ENCODE results near the gene NFATC3.
"Not testable (repeated sequence)": the region's sequence is repeated elsewhere in the genome, so short reads cannot be mapped to it uniquely, and the experiment has no call there.

NFATC3 gene

GRCh38 chr16:68088130-68088972, 3.2 kb downstream of the NFATC3 start:
- no peak for DNase-seq (ENCODE audit: low read depth)

- DNase-seq (ENCODE audit: low read depth), result no peak
These were observed 3.9 kb downstream of the NFATC3 start for GRCh38 chr16:68089067-68089466.

GRCh38 chr16:68090130-68090529, 5.0 kb downstream of the NFATC3 start:
- DNase-seq (ENCODE audit: low read depth), result no peak

GRCh38 chr16:68090533-68090932, 5.4 kb downstream of the NFATC3 start:
- DNase-seq (ENCODE audit: low read depth), result no peak

GRCh38 chr16:68091380-68092261, 6.5 kb downstream of the NFATC3 start:
- no peak for DNase-seq (ENCODE audit: low read depth)

GRCh38 chr16:68092275-68092674, 7.1 kb downstream of the NFATC3 start:
- not testable (repeated sequence) for DNase-seq (ENCODE audit: low read depth)

GRCh38 chr16:68093816-68094613, 8.8 kb downstream of the NFATC3 start:
- no peak for DNase-seq (ENCODE audit: low read depth)

- no peak for DNase-seq (ENCODE audit: low read depth)
These were observed 9.4 kb downstream of the NFATC3 start for GRCh38 chr16:68094614-68094934.

- no peak for DNase-seq (ENCODE audit: low read depth)
These were observed 11.3 kb downstream of the NFATC3 start for GRCh38 chr16:68096491-68096890.

- no peak for DNase-seq (ENCODE audit: low read depth)
These were observed 11.9 kb downstream of the NFATC3 start for GRCh38 chr16:68097088-68097487.

GRCh38 chr16:68097895-68098294, 12.7 kb downstream of the NFATC3 start:
- DNase-seq (ENCODE audit: low read depth), result no peak

GRCh38 chr16:68100488-68100887, 15.3 kb downstream of the NFATC3 start:
- DNase-seq (ENCODE audit: low read depth), result no peak

GRCh38 chr16:68105611-68106010, 20.4 kb downstream of the NFATC3 start:
- DNase-seq (ENCODE audit: low read depth), result no peak

- DNase-seq (ENCODE audit: low read depth), result not testable (repeated sequence)
These were observed 22.2 kb downstream of the NFATC3 start for GRCh38 chr16:68107230-68107928.

- DNase-seq (ENCODE audit: low read depth), result not testable (repeated sequence)
These were observed 24.0 kb downstream of the NFATC3 start for GRCh38 chr16:68109156-68109555.

GRCh38 chr16:68110611-68111010, 25.4 kb downstream of the NFATC3 start:
- not testable (repeated sequence) for DNase-seq (ENCODE audit: low read depth)

GRCh38 chr16:68111379-68111778, 26.2 kb downstream of the NFATC3 start:
- no peak for DNase-seq (ENCODE audit: low read depth)

GRCh38 chr16:68113059-68113761, 28.0 kb downstream of the NFATC3 start:
- no peak for DNase-seq (ENCODE audit: low read depth)

- no peak for DNase-seq (ENCODE audit: low read depth)
These were observed 28.6 kb downstream of the NFATC3 start for GRCh38 chr16:68113765-68114240.

GRCh38 chr16:68114939-68115338, 29.8 kb downstream of the NFATC3 start:
- not testable (repeated sequence) for DNase-seq (ENCODE audit: low read depth)

- no peak for DNase-seq (ENCODE audit: low read depth)
These were observed 30.7 kb downstream of the NFATC3 start for GRCh38 chr16:68115851-68116250.

Measured in activated T-helper 9 cell treated with anti-CD3 and anti-CD28 coated beads, Interleukin-2, amount 50 U/mL, for 16 hours (primary cell).